GM19397 (cell line): ENCODE measurements around the gene KLHL2.
"Not testable (repeated sequence)": the region's sequence is repeated elsewhere in the genome, so short reads cannot be mapped to it uniquely, and the experiment has no call there.

Experiments used
- ATAC-seq: cut with Tn5 transposase; IDR thresholded peaks from one replicate; pipeline ENCODE4 v1.9.1; 2021; ENCODE audit warnings: mild to moderate bottlenecking, moderate library complexity; ENCODE audit not compliant: unreplicated experiment

Gene KLHL2

GRCh38 chr4:165207431-165208220, at the start of gene KLHL2:
TSS of gene KLHL2 (plus strand) at chr4:165207561. CDS start at chr4:165207877, 316 bp downstream.
- peak; percentile 92 for ATAC-seq

GRCh38 chr4:165158762-165159161, 48.6 kb upstream of the KLHL2 start:
- ATAC-seq = no peak

- no peak for ATAC-seq
Observed at GRCh38 chr4:165164257-165164656, 43.1 kb upstream of the KLHL2 start.

GRCh38 chr4:165166872-165167271, 40.5 kb upstream of the KLHL2 start:
- ATAC-seq = not testable (repeated sequence)

GRCh38 chr4:165167650-165168049, 39.7 kb upstream of the KLHL2 start:
- no peak for ATAC-seq

GRCh38 chr4:165170819-165171218, 36.5 kb upstream of the KLHL2 start:
- ATAC-seq = no peak

GRCh38 chr4:165175470-165175869, 31.9 kb upstream of the KLHL2 start:
- not testable (repeated sequence) for ATAC-seq

- no peak for ATAC-seq
Observed at GRCh38 chr4:165175879-165176278, 31.5 kb upstream of the KLHL2 start.

GRCh38 chr4:165177725-165178666, 29.4 kb upstream of the KLHL2 start:
- ATAC-seq = peak; percentile 73

- no peak for ATAC-seq
Observed at GRCh38 chr4:165184220-165184619, 23.1 kb upstream of the KLHL2 start.

- not testable (repeated sequence) for ATAC-seq
Observed at GRCh38 chr4:165184998-165185397, 22.4 kb upstream of the KLHL2 start.

- ATAC-seq = no peak
Observed at GRCh38 chr4:165185448-165185847, 21.9 kb upstream of the KLHL2 start.

GRCh38 chr4:165190591-165191347, 16.6 kb upstream of the KLHL2 start:
- ATAC-seq = no peak

GRCh38 chr4:165191348-165191656, 16.1 kb upstream of the KLHL2 start:
- no peak for ATAC-seq

- ATAC-seq = no peak
Observed at GRCh38 chr4:165191814-165192499, 15.4 kb upstream of the KLHL2 start.

GRCh38 chr4:165192500-165192898, 14.9 kb upstream of the KLHL2 start:
- ATAC-seq = no peak

- no peak for ATAC-seq
Observed at GRCh38 chr4:165192956-165193355, 14.4 kb upstream of the KLHL2 start.

- ATAC-seq = no peak
Observed at GRCh38 chr4:165194368-165194767, 13.0 kb upstream of the KLHL2 start.

GRCh38 chr4:165198329-165198728, 9.0 kb upstream of the KLHL2 start:
- no peak for ATAC-seq

- ATAC-seq = no peak
Observed at GRCh38 chr4:165199286-165199685, 8.1 kb upstream of the KLHL2 start.

GRCh38 chr4:165199722-165200121, 7.6 kb upstream of the KLHL2 start:
- ATAC-seq = no peak
